CMK (cell line): Measurements from ENCODE around the gene JAKMIP1.
"Not testable (repeated sequence)": the region's sequence is repeated elsewhere in the genome, so short reads cannot be mapped to it uniquely, and the experiment has no call there.

Source experiments
- DNase-seq: peaks from one replicate; pipeline ENCODE4 v3.0.0-alpha.2; 2010; ENCODE audit warnings: low read depth

The JAKMIP1 gene

GRCh38 chr4:6229095-6229494 lies 28.7 kb upstream of the JAKMIP1 start:
- DNase-seq = no peak

- DNase-seq = no peak
Measured at GRCh38 chr4:6228158-6229067, 28.1 kb upstream of the JAKMIP1 start.

GRCh38 chr4:6227412-6228157 lies 27.2 kb upstream of the JAKMIP1 start:
- no peak for DNase-seq

GRCh38 chr4:6226506-6226905 lies 26.2 kb upstream of the JAKMIP1 start:
- no peak for DNase-seq

- DNase-seq = no peak
Measured at GRCh38 chr4:6225469-6225868, 25.1 kb upstream of the JAKMIP1 start.

- DNase-seq = no peak
Measured at GRCh38 chr4:6224735-6225134, 24.4 kb upstream of the JAKMIP1 start.

GRCh38 chr4:6222761-6223292 lies 22.5 kb upstream of the JAKMIP1 start:
- no peak for DNase-seq

- DNase-seq = no peak
Measured at GRCh38 chr4:6221851-6222760, 21.8 kb upstream of the JAKMIP1 start.

GRCh38 chr4:6221301-6221850 lies 21.0 kb upstream of the JAKMIP1 start:
- no peak for DNase-seq

GRCh38 chr4:6217716-6218381 lies 17.5 kb upstream of the JAKMIP1 start:
- DNase-seq = no peak

GRCh38 chr4:6216588-6216987 lies 16.2 kb upstream of the JAKMIP1 start:
- DNase-seq = no peak

GRCh38 chr4:6209921-6210320 lies 9.6 kb upstream of the JAKMIP1 start:
- DNase-seq = no peak

GRCh38 chr4:6209291-6209690 lies 8.9 kb upstream of the JAKMIP1 start:
- DNase-seq = not testable (repeated sequence)

GRCh38 chr4:6208416-6208815 lies 8.1 kb upstream of the JAKMIP1 start:
- DNase-seq = no peak

GRCh38 chr4:6207602-6208001 lies 7.3 kb upstream of the JAKMIP1 start:
- DNase-seq = no peak

GRCh38 chr4:6206771-6207290 lies 6.5 kb upstream of the JAKMIP1 start:
- DNase-seq = no peak

GRCh38 chr4:6205973-6206372 lies 5.6 kb upstream of the JAKMIP1 start:
- no peak for DNase-seq

GRCh38 chr4:6205567-6205931 lies 5.2 kb upstream of the JAKMIP1 start:
- no peak for DNase-seq

- no peak for DNase-seq
Measured at GRCh38 chr4:6204871-6205566, 4.7 kb upstream of the JAKMIP1 start.

GRCh38 chr4:6204098-6204497 lies 3.7 kb upstream of the JAKMIP1 start:
- no peak for DNase-seq
